GM12872 (cell line): Measurements from ENCODE around the gene ALK.

ENCODE experiments used
- TF ChIP-seq, protein P1 (sequence below): IDR thresholded peaks from 3 replicates; pipeline ENCODE4 v1.5.1; 2011; ENCODE audit warnings: low read depth, mild to moderate bottlenecking, low read length, moderate library complexity; ENCODE audit not compliant: insufficient read depth

Gene ALK

DNA sequence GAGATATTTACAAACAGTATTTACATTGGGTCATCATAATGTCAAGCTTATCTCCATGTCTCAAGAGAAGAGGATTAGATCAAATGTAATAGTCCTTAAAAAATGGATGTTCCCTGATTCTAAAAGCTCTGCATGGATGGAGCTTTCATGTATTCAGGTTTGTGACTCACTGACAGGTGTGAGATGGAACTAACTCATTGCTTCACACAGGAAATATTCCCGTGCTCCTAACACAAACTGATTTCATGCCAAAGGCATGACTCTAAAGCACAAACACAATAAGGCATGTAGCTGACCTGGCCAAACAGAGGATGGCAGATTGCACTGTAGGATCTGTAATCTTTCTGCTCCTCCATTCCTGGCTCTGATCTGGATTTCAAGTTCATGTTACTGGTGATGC, 110.0 kb downstream of the ALK start:
- TF ChIP-seq, protein P1, sequence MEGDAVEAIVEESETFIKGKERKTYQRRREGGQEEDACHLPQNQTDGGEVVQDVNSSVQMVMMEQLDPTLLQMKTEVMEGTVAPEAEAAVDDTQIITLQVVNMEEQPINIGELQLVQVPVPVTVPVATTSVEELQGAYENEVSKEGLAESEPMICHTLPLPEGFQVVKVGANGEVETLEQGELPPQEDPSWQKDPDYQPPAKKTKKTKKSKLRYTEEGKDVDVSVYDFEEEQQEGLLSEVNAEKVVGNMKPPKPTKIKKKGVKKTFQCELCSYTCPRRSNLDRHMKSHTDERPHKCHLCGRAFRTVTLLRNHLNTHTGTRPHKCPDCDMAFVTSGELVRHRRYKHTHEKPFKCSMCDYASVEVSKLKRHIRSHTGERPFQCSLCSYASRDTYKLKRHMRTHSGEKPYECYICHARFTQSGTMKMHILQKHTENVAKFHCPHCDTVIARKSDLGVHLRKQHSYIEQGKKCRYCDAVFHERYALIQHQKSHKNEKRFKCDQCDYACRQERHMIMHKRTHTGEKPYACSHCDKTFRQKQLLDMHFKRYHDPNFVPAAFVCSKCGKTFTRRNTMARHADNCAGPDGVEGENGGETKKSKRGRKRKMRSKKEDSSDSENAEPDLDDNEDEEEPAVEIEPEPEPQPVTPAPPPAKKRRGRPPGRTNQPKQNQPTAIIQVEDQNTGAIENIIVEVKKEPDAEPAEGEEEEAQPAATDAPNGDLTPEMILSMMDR, result no peak

DNA sequence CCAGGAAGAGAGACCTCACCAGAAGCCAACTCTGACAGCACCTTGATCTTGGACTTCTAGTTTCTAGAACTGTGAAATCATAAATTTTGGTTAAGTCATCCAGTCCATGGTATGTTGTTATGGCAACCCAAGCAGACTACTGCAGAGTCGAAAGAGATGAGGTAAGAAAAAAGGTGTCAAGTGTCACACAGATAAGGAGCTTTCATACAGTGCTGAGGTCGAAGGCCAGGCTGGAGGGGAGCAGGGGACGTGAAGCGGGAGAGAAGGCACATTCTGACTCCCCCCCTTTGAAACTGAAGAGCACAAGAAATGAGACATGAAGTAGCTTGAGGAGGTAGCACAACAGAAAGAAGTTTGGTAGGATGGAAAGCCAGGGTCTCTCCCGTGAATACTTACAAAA, 110.4 kb downstream of the ALK start:
- TF ChIP-seq, protein P1, result no peak

DNA sequence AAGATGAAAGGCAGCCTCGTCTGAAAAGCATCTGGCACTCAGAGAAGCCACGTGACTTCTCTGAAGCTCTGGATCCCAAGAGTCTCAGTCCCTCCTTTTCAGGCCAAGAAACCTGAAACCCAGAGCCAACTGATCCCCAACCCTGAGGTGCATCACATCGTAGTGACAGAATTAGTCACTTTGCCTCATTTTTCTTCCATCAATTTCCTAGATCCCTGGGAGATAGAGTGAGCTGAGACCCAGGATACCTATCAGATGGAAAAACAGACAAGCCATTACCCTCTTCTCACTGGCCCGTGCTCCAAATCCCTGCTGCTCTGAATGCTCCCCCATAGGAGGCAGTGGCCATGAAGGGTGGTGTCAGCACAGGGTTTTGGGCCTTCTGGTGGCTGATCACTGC, 113.1 kb downstream of the ALK start:
- TF ChIP-seq, protein P1, result no peak

DNA sequence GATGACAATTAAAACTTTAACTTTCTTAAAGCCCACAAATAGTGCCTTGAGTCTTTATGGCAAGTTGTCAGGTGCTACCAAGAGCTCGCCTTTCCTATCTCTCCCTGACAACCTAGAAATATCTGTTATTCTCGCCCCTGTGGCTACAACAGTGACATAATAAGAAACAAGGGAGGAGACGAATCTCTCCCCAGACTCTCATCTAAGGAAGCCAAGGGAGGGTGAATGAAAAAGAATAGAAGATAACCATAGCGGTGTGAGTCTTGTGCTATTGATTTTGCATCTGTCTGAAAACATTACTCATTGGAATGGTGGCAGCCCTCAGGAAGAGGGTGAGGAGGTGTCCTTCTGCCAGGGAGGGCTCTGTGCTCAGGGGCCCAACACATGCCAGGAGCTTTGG, 114.3 kb downstream of the ALK start:
- TF ChIP-seq, protein P1, result no peak

DNA sequence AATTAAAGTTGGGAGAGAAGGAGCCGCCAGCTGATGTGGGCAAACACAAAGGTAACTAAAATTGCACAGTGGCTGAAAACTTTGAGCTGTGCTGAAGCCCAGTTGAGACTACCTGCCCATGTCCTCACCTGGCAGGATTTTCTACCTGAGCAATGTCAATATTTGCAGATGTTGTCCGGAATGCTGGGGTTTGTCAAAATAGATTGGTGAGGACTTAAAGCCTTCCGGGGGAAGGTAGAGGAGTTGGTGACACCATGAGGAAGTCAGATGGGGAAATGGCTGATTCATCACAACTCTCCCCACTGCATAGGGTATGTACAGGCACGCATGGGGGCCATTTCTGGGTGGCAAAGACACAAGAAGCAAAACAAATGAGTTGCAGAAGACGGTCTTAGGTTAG, 114.9 kb downstream of the ALK start:
- TF ChIP-seq, protein P1, result no peak

DNA sequence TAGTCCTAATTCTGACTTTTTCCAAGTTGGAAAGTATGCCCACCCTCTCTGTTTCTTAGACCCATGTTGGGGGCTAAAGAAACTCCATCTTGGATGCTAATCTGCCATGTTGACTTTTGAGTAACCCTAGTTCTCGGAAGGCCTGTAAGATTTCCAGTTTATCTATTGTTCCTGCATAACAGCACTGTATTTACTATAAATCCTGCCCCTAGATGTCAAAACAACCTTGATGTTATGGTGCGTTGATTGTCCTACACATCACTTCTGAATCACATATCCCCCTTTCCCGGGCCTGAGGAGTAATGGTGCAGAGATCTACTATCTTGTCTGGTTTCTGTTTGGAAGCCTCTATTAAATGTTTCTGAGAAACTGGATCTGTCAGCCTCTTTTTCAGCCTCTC, 116.7 kb downstream of the ALK start:
- TF ChIP-seq, protein P1, result no peak

DNA sequence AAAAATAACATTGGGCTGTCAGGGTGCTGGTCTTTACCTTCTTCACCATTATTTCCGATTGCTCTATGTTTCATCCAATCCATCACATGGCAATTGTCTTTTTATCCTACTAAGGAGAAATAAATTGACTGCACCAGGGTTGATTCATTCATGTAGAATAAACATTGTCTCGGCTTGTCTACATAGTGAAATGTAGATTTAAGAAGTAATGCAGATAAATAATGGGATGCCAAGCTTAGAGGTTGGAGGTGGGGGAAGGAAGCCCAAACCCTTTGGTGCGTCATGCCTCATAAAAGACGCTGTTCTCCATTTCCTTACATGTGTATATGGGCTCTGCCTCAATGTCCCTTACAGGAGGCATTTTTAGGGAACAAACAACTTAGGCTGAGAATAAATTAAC, 117.8 kb downstream of the ALK start:
- TF ChIP-seq, protein P1, result no peak

DNA sequence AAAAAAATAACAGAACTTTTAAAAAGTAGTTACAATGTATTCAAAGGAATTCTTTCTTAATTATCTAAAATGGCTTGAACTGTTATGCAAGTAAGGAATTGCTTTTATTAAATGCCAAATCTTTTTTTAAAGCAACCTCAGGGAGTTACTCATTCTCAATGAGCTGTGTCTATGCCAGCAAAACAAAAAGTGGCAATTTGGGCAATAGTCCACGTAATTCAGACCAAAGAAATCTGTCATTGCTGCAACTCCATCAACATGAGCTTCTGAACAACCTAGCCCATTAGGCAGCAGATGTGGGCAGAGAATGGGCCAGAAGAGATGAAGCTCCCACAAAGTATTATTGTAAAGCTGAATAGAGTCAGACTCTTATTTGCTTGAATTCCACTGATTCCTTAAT, 118.4 kb downstream of the ALK start:
- TF ChIP-seq, protein P1, result no peak
